H1 (cell line): ENCODE measurements around the gene TTC28. TPM values are rescaled to one million over a fixed set of nuclear protein-coding genes. Genes with fewer than 3 reads are reported as not detected.

Source experiments
- CTCF ChIA-PET: fragments of 300-600 bp; sonication (Branson Sonifier 250); formaldehyde crosslinking; loops from one replicate; lab custom pipeline; 2021; ENCODE audit not compliant: partially characterized antibody; lab: Charles Lee
- POLR2A ChIA-PET: fragments of 300-600 bp; sonication (Branson Sonifier 250); formaldehyde crosslinking; loops from one replicate; lab custom pipeline; 2021; ENCODE audit warnings: inconsistent platforms; ENCODE audit not compliant: partially characterized antibody; lab: Charles Lee
- DNase-seq, 2 experiments: peaks; one replicate each; pipeline versions ENCODE4 v3.0.0 to v3.0.0-alpha.2; 2010 to 2022; ENCODE audit warnings: low spot score in 2 of 2, low read depth in 1 of 2, mixed read lengths in 1 of 2
- FAIRE-seq: peaks from 2 replicates; lab custom pipeline; 2011; peaks lifted over from hg19 to GRCh38; lab: Jason Lieb, UNC
- H2AFZ ChIP-seq: 2 replicates; pipeline ENCODE4 v1.8.1; 2012; ENCODE audit warnings: low read length, inconsistent platforms
- H2AK5ac ChIP-seq: 2 replicates; pipeline ENCODE4 v1.6.1; 2013; ENCODE audit warnings: low read depth, low read length
- H2BK120ac ChIP-seq: replicated peaks from 2 replicates; pipeline ENCODE3; 2013; ENCODE audit warnings: low read depth, low read length, inconsistent platforms
- H2BK12ac ChIP-seq: 2 replicates; pipeline ENCODE4 v1.6.1; 2013; ENCODE audit warnings: low read depth, low read length
- H2BK15ac ChIP-seq: 2 replicates; pipeline ENCODE4 v1.6.1; 2013; ENCODE audit warnings: low read length
- H2BK20ac ChIP-seq: 2 replicates; pipeline ENCODE4 v1.6.1; 2013; ENCODE audit warnings: low read length
- H2BK5ac ChIP-seq: 2 replicates; pipeline ENCODE4 v1.6.1; 2013; ENCODE audit warnings: low read depth, low read length
- H3K14ac ChIP-seq: 2 replicates; pipeline ENCODE4 v1.6.1; 2013; ENCODE audit warnings: inconsistent platforms; ENCODE audit not compliant: insufficient read length
- H3K18ac ChIP-seq: 2 replicates; pipeline ENCODE4 v1.6.1; 2013; ENCODE audit warnings: low read length; ENCODE audit errors: extremely low read depth
- H3K23ac ChIP-seq: 2 replicates; pipeline ENCODE4 v1.6.1; 2013; ENCODE audit warnings: inconsistent platforms; ENCODE audit not compliant: insufficient read length
- H3K23me2 ChIP-seq: 2 replicates; pipeline ENCODE4 v1.6.1; 2013; ENCODE audit warnings: low read depth, low read length
- H3K27ac ChIP-seq: 2 replicates; pipeline ENCODE4 v1.6.1; 2011; ENCODE audit warnings: low read depth, low read length, inconsistent platforms
- H3K27me3 ChIP-seq, 4 experiments: replicated peaks in 1 of 4; 1 replicate in 1 of 4; 2 replicates in 3 of 4; pipeline versions ENCODE4 v1.6.1 to v1.8.1; 2011 to 2013; ENCODE audit warnings: low read length in 3 of 4, mild to moderate bottlenecking in 3 of 4, inconsistent platforms in 2 of 4, mixed read lengths in 2 of 4, moderate library complexity in 1 of 4; ENCODE audit not compliant: control insufficient read depth in 3 of 4, insufficient read depth in 3 of 4; ENCODE audit errors: extremely low read depth in 1 of 4
- H3K36me3 ChIP-seq, 4 experiments: 2 replicates each; pipeline versions ENCODE4 v1.6.1 to v1.8.1; 2011 to 2013; ENCODE audit warnings: mild to moderate bottlenecking in 4 of 4, low read length in 3 of 4, moderate library complexity in 2 of 4, control low read depth in 1 of 4, inconsistent platforms in 1 of 4; ENCODE audit not compliant: insufficient read depth in 4 of 4, control insufficient read depth in 2 of 4
- H3K4ac ChIP-seq: replicated peaks from 2 replicates; pipeline ENCODE3; 2013; ENCODE audit warnings: low read length, low read depth, mixed read lengths, inconsistent platforms; ENCODE audit not compliant: insufficient read length
- H3K4me1 ChIP-seq, 4 experiments: replicated peaks in 1 of 4; 1 replicate in 1 of 4; 2 replicates in 3 of 4; pipeline versions ENCODE4 v1.6.1 to v1.8.1; 2011 to 2013; ENCODE audit warnings: low read length in 3 of 4, inconsistent platforms in 2 of 4, mixed read lengths in 1 of 4; ENCODE audit not compliant: insufficient read depth in 4 of 4, control insufficient read depth in 3 of 4
- H3K4me2 ChIP-seq, 2 experiments: 2 replicates each; pipeline versions ENCODE4 v1.6.1 to v1.8.1; 2011 to 2013; ENCODE audit warnings: low read depth in 2 of 2, low read length in 2 of 2, control low read depth in 1 of 2, inconsistent platforms in 1 of 2, mild to moderate bottlenecking in 1 of 2; ENCODE audit not compliant: insufficient read depth in 1 of 2
- H3K4me3 ChIP-seq, 4 experiments: fragments of 200-600, 300-600 bp in 1 of 4; sonication (generic), shearing (Covaris generic), sonication (Bioruptor Twin) in 1 of 4; 2 replicates each; pipeline versions ENCODE4 v1.5.1 to v1.8.1; 2011 to 2016; ENCODE audit warnings: low read length in 4 of 4, low read depth in 3 of 4, control low read depth in 2 of 4, inconsistent platforms in 2 of 4, mild to moderate bottlenecking in 2 of 4, mixed read lengths in 1 of 4, moderate library complexity in 1 of 4; ENCODE audit not compliant: insufficient read depth in 2 of 4; ENCODE audit errors: extremely low read depth in 1 of 4
- H3K56ac ChIP-seq: replicated peaks from 2 replicates; pipeline ENCODE3; 2013; ENCODE audit warnings: low read depth, mild to moderate bottlenecking, mixed read lengths, low read length, inconsistent platforms; ENCODE audit not compliant: insufficient read length
- H3K79me1 ChIP-seq: 2 replicates; pipeline ENCODE4 v1.6.1; 2013; ENCODE audit warnings: low read depth, low read length, control low read depth
- H3K79me2 ChIP-seq, 2 experiments: 2 replicates each; pipeline versions ENCODE4 v1.6.1 to v1.8.1; 2012 to 2013; ENCODE audit warnings: low read length in 2 of 2, mild to moderate bottlenecking in 2 of 2, inconsistent platforms in 1 of 2; ENCODE audit not compliant: insufficient read depth in 2 of 2, control insufficient read depth in 1 of 2
- H3K9ac ChIP-seq, 4 experiments: replicated peaks in 1 of 4; 1 replicate in 1 of 4; 2 replicates in 3 of 4; pipeline versions ENCODE4 v1.6.1 to v1.8.1; 2011 to 2013; ENCODE audit warnings: low read depth in 3 of 4, low read length in 3 of 4, control low read depth in 2 of 4, mild to moderate bottlenecking in 2 of 4, moderate library complexity in 2 of 4, inconsistent platforms in 1 of 4; ENCODE audit errors: extremely low read depth in 1 of 4
- H3K9me3 ChIP-seq, 2 experiments: 2 replicates each; pipeline versions ENCODE4 v1.6.1 to v1.8.1; 2012 to 2013; ENCODE audit warnings: mild to moderate bottlenecking in 2 of 2, moderate library complexity in 2 of 2, control low read depth in 1 of 2, inconsistent platforms in 1 of 2, low read depth in 1 of 2, low read length in 1 of 2, mixed read lengths in 1 of 2; ENCODE audit not compliant: insufficient read depth in 2 of 2
- H4K20me1 ChIP-seq, 2 experiments: replicated peaks in 1 of 2; 2 replicates each; pipeline versions ENCODE3 to v1.8.1; 2011 to 2013; ENCODE audit warnings: inconsistent platforms in 2 of 2, low read length in 2 of 2, mild to moderate bottlenecking in 1 of 2; ENCODE audit not compliant: insufficient read depth in 2 of 2, control insufficient read depth in 1 of 2
- H4K5ac ChIP-seq: 2 replicates; pipeline ENCODE4 v1.6.1; 2013; ENCODE audit warnings: low read length, low read depth, mixed read lengths, inconsistent platforms; ENCODE audit not compliant: insufficient read length
- H4K8ac ChIP-seq: 2 replicates; pipeline ENCODE4 v1.8.0; 2013; ENCODE audit warnings: mild to moderate bottlenecking, moderate library complexity, low read length, inconsistent platforms; ENCODE audit not compliant: insufficient read depth; ENCODE audit errors: extremely low read depth
- H4K91ac ChIP-seq: replicated peaks from 2 replicates; pipeline ENCODE3; 2013; ENCODE audit warnings: low read length, mixed read lengths, inconsistent platforms; ENCODE audit not compliant: insufficient read length
- ASH2L ChIP-seq: fragments of 200-600, 300-600 bp; sonication (generic); IDR thresholded peaks from one replicate; pipeline ENCODE4 v1.7.1; 2017; ENCODE audit warnings: low read length
- FOSL1 ChIP-seq: IDR thresholded peaks from 2 replicates; pipeline ENCODE4 v1.6.1; 2011; ENCODE audit warnings: mild to moderate bottlenecking, low read depth, low read length, moderate library complexity; ENCODE audit not compliant: insufficient read depth
- GTF2F1 ChIP-seq: IDR thresholded peaks from 2 replicates; pipeline ENCODE4 v1.6.1; 2012; ENCODE audit warnings: low read depth, low read length, improper control_type of control experiment, borderline replicate concordance
- MAFK ChIP-seq: IDR thresholded peaks from 2 replicates; pipeline ENCODE4 v1.6.1; 2012; ENCODE audit warnings: low read depth, mild to moderate bottlenecking, improper control_type of control experiment, low read length
- RFX5 ChIP-seq: IDR thresholded peaks from 2 replicates; pipeline ENCODE4 v1.6.1; 2011; ENCODE audit warnings: low read depth, low read length, improper control_type of control experiment, borderline replicate concordance
- SIRT6 ChIP-seq: IDR thresholded peaks from one replicate; pipeline ENCODE4 v1.7.1; 2012; ENCODE audit warnings: low read length, inconsistent platforms
- SUZ12 ChIP-seq: fragments of 200-600 bp; sonication (generic); IDR thresholded peaks from 2 replicates; pipeline ENCODE4 v1.6.1; 2012; ENCODE audit warnings: mild to moderate bottlenecking, inconsistent platforms, low read length, moderate library complexity, mixed read lengths
- WGBS, 2 experiments: shearing (Covaris generic) in 1 of 2; methylation state at CpG; one replicate each; pipeline versions ENCODE4 v1.1.6 to v1.1.7; 2013 to 2015; ENCODE audit warnings: low lambda C conversion rate in 2 of 2, mixed read lengths in 2 of 2, inconsistent platforms in 1 of 2, low coverage in 1 of 2, missing lambda C conversion rate in 1 of 2; ENCODE audit not compliant: insufficient replicate concordance in 2 of 2, insufficient coverage in 1 of 2, insufficient read length in 1 of 2; ENCODE audit errors: extremely low coverage in 1 of 2, missing lambda C conversion rate in 1 of 2; 5-methylcytosine and 5-hydroxymethylcytosine counted together
- polyA plus RNA-seq, 7 experiments: library from polyadenylated mRNA; depleted of rRNA in 3 of 7; stranded (reverse) in 5 of 7; unstranded in 2 of 7; fragments of >200 nt in 5 of 7; fragments of 200-250 nt in 2 of 7; gene quantifications; 1 replicate in 5 of 7; 2 replicates in 1 of 7; 4 replicates in 1 of 7; pipeline versions ENCODE4 v1.2.1 to v1.2.3, GENCODE V29; 2011 to 2013; ENCODE audit warnings: missing spikeins in 2 of 7, mixed read lengths in 2 of 7
- total RNA-seq: library from RNA; stranded (reverse); fragmentation: NEBNext Ultra II Directional; extraction: Animal tissue kit (Norgen Biotek cat#: 25700); gene quantifications from 2 replicates; pipeline ENCODE4 v1.2.1, GENCODE V29; 2021
- TF ChIP-seq, protein P1 (sequence below): IDR thresholded peaks from 2 replicates; pipeline ENCODE4 v1.6.1; 2012; ENCODE audit warnings: inconsistent platforms

Gene TTC28
- total and polyA plus RNA-seq, 2 of the 8 experiments (the other 6 are each of a cell fraction or from before 2014, with no cell fraction given), result 2.6 to 12.6 TPM

- FAIRE-seq (no peak), DNase-seq (no peak)
- Histone ChIP-seq H2AK5ac (no peak overlapping the region), H3K27me3 (no peaks in the 10 kb centered on the region), H2BK120ac (no peak overlapping the region), H3K27ac (no peak overlapping the region), H3K23me2 (no peaks in the 10 kb centered on the region; the same call in 1 of the 2 replicates), H2BK5ac (no peak overlapping the region), H3K56ac (no peak overlapping the region), H4K5ac (no peak overlapping the region), H3K23ac (no peak overlapping the region), H3K4me3 (no peak overlapping the region), H3K18ac (no peak overlapping the region), H3K4ac (no peak overlapping the region), H4K8ac (no peak overlapping the region), H4K91ac (no peak overlapping the region), H2BK20ac (no peak overlapping the region), H3K4me2 (no peak overlapping the region), H3K14ac (no peak overlapping the region), H2BK15ac (no peak overlapping the region), H3K79me1 (no peaks in the 10 kb centered on the region), H3K36me3 (no peaks in the 10 kb centered on the region), H3K4me1 (no peaks in the 10 kb centered on the region), H3K79me2 (no peaks in the 10 kb centered on the region), H2BK12ac (no peak overlapping the region), H2AFZ (no peak overlapping the region), H4K20me1 (no peaks in the 10 kb centered on the region), H3K9ac (no peak overlapping the region), H3K9me3 (no peaks in the 10 kb centered on the region)
- WGBS, 2 experiments, result 87% methylated on average over 2 of the region's 2 CpGs; no CpG with 5 or more reads in 1 of the 2 experiments
- TF ChIP-seq, protein P1, sequence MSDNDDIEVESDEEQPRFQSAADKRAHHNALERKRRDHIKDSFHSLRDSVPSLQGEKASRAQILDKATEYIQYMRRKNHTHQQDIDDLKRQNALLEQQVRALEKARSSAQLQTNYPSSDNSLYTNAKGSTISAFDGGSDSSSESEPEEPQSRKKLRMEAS, result no peak
- TF ChIP-seq SUZ12, result no peak
- no peak for TF ChIP-seq FOSL1
- no peak for TF ChIP-seq GTF2F1
- TF ChIP-seq RFX5, result no peak
- TF ChIP-seq MAFK, result no peak
- no peak for TF ChIP-seq SIRT6
- no peak for TF ChIP-seq ASH2L
- POLR2A ChIA-PET, result no interaction called here
- CTCF ChIA-PET, result no interaction called here
Observed at GRCh38 chr22:28497188-28497587, 182.5 kb downstream of the TTC28 start.
